Ishikawa (cell line): Measurements from ENCODE around the gene LRRC47.

Experiments used
- CEBPB ChIP-seq: IDR thresholded peaks from 2 replicates; pipeline ENCODE4 v1.6.1; 2012
- CREB1 ChIP-seq: IDR thresholded peaks from 2 replicates; pipeline ENCODE4 v1.6.1; 2012; ENCODE audit warnings: low read depth
- EGR1 ChIP-seq: IDR thresholded peaks from 2 replicates; pipeline ENCODE4 v1.6.1; 2012
- EP300 ChIP-seq: IDR thresholded peaks from 2 replicates; pipeline ENCODE4 v1.6.1; 2012; ENCODE audit warnings: borderline replicate concordance
- FOXM1 ChIP-seq: IDR thresholded peaks from 2 replicates; pipeline ENCODE4 v1.6.1; 2012; ENCODE audit warnings: low read depth, borderline replicate concordance
- MAX ChIP-seq: IDR thresholded peaks from 2 replicates; pipeline ENCODE4 v1.6.1; 2012
- NFIC ChIP-seq: IDR thresholded peaks from 2 replicates; pipeline ENCODE4 v1.6.1; 2012
- RAD21 ChIP-seq: IDR thresholded peaks from 2 replicates; pipeline ENCODE4 v1.6.1; 2012; ENCODE audit warnings: low read depth
- REST ChIP-seq: IDR thresholded peaks from 2 replicates; pipeline ENCODE4 v1.6.1; 2012; ENCODE audit warnings: low read depth, mild to moderate bottlenecking
- TAF1 ChIP-seq: IDR thresholded peaks from 2 replicates; pipeline ENCODE4 v1.6.1; 2012; ENCODE audit warnings: low read depth, mild to moderate bottlenecking
- TCF12 ChIP-seq: IDR thresholded peaks from 2 replicates; pipeline ENCODE4 v1.6.1; 2012; ENCODE audit warnings: low read depth
- TEAD4 ChIP-seq: IDR thresholded peaks from 2 replicates; pipeline ENCODE4 v1.6.1; 2012
- USF1 ChIP-seq: IDR thresholded peaks from 2 replicates; pipeline ENCODE4 v1.6.1; 2012
- YY1 ChIP-seq: IDR thresholded peaks from 2 replicates; pipeline ENCODE4 v1.6.1; 2012; ENCODE audit warnings: low read depth
- ZBTB7A ChIP-seq: IDR thresholded peaks from 2 replicates; pipeline ENCODE4 v1.6.1; 2012; ENCODE audit warnings: low read depth

The LRRC47 gene

GRCh38 chr1:3824650-3825049, 28.4 kb upstream of the LRRC47 start:
- TF ChIP-seq CREB1 (no peak), MAX (no peak), USF1 (no peak), REST (no peak), ZBTB7A (no peak), RAD21 (no peak), CEBPB (no peak), TEAD4 (no peak), FOXM1 (no peak), EGR1 (no peak), YY1 (no peak), TCF12 (no peak), TAF1 (no peak), NFIC (no peak), EP300 (no peak)

GRCh38 chr1:3822421-3822820, 26.1 kb upstream of the LRRC47 start:
- TF ChIP-seq EGR1: no peak
- TF ChIP-seq CEBPB: no peak
- TF ChIP-seq ZBTB7A: no peak
- TF ChIP-seq USF1: no peak
- TF ChIP-seq CREB1: no peak
- TF ChIP-seq MAX: no peak
- no peak for TF ChIP-seq TAF1

- no peak for TF ChIP-seq ZBTB7A
- TF ChIP-seq CEBPB: 0 out of 2 replicates have a peak, but pooled peaks have one; percentile 13
These were observed 25.6 kb upstream of the LRRC47 start for GRCh38 chr1:3821908-3822307.

- no peak for TF ChIP-seq TAF1
- no peak for TF ChIP-seq MAX
- no peak for TF ChIP-seq TEAD4
- no peak for TF ChIP-seq EGR1
- TF ChIP-seq TCF12: no peak
- TF ChIP-seq EP300: no peak
- no peak for TF ChIP-seq CEBPB
- no peak for TF ChIP-seq RAD21
- no peak for TF ChIP-seq CREB1
- TF ChIP-seq REST: no peak
- no peak for TF ChIP-seq YY1
- no peak for TF ChIP-seq USF1
- TF ChIP-seq FOXM1: no peak
- TF ChIP-seq NFIC: no peak
- no peak for TF ChIP-seq ZBTB7A
These were observed 25.1 kb upstream of the LRRC47 start for GRCh38 chr1:3821447-3821846.

GRCh38 chr1:3821004-3821403, 24.7 kb upstream of the LRRC47 start:
- no peak for TF ChIP-seq NFIC
- no peak for TF ChIP-seq ZBTB7A
- TF ChIP-seq CREB1: no peak
- no peak for TF ChIP-seq TAF1
- TF ChIP-seq YY1: no peak
- TF ChIP-seq REST: no peak
- TF ChIP-seq TEAD4: no peak
- no peak for TF ChIP-seq TCF12
- TF ChIP-seq EP300: no peak
- TF ChIP-seq USF1: no peak
- no peak for TF ChIP-seq RAD21
- no peak for TF ChIP-seq FOXM1
- TF ChIP-seq MAX: no peak
- no peak for TF ChIP-seq EGR1
- TF ChIP-seq CEBPB: no peak
